GM10248 (cell line): ENCODE results near the gene ZBTB32.

ENCODE experiments used
- CTCF ChIA-PET: fragments of 300-600 bp; sonication (Branson Sonifier 250); formaldehyde crosslinking; extraction: SDS; loops from one replicate; lab custom pipeline; 2021; ENCODE audit warnings: antibody characterized with exemption; lab: Yijun Ruan, JAX
- POLR2A ChIA-PET: fragments of 350-650 bp; sonication (Branson Sonifier 250); formaldehyde crosslinking; extraction: SDS; loops from one replicate; lab custom pipeline; 2020; ENCODE audit warnings: antibody characterized with exemption; lab: Yijun Ruan, JAX
- DNase-seq: peaks from one replicate; pipeline ENCODE4 v3.0.0; 2012; ENCODE audit errors: extremely low spot score
- TF ChIP-seq, protein P1 (sequence below): IDR thresholded peaks from 2 replicates; pipeline ENCODE4 v1.5.1; 2012; ENCODE audit warnings: mild to moderate bottlenecking, low read depth; ENCODE audit errors: extremely low read depth, missing control alignments, control extremely low read depth

ZBTB32 gene

DNA sequence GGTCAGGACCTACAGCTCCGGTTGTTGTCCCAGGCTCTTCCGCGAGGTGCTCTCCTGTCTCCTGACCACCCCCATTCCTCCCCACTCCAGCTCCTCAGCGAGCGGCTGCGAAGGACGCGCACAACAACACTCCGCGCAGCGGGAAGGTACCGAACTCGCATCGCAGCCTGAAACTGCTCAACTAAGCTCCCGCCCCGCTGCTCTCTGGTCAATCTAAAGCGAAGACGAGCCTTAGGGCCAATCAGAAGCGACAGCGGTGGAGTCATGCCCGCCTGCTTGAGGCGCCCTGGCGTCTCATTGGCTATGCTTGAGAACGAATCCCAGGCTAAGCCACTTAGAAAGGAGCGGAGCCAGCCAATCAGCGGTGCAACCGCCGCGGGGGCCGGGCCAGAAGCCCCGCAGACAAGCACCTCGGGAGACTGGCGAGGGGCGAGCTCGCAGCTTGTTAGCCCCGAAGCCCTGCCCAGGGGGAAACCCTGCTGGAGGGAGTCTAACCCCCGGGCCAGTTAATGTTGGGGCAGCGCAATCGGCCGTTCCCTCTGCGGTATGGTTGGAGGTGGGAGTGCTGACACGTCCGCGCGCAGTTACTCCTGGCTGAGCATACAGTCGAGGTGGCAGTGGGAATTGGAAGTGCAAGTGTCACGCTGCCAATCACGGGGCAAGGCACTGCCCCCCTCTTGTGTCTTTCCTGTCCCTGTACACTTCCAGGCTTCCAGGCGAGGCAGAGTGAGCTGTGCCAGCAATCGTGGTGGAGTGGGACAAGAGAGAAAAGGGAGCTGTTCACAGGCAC lies 1.9 kb upstream of the ZBTB32 start:
- TF ChIP-seq, protein P1, sequence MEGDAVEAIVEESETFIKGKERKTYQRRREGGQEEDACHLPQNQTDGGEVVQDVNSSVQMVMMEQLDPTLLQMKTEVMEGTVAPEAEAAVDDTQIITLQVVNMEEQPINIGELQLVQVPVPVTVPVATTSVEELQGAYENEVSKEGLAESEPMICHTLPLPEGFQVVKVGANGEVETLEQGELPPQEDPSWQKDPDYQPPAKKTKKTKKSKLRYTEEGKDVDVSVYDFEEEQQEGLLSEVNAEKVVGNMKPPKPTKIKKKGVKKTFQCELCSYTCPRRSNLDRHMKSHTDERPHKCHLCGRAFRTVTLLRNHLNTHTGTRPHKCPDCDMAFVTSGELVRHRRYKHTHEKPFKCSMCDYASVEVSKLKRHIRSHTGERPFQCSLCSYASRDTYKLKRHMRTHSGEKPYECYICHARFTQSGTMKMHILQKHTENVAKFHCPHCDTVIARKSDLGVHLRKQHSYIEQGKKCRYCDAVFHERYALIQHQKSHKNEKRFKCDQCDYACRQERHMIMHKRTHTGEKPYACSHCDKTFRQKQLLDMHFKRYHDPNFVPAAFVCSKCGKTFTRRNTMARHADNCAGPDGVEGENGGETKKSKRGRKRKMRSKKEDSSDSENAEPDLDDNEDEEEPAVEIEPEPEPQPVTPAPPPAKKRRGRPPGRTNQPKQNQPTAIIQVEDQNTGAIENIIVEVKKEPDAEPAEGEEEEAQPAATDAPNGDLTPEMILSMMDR: no peak
- ChIA-PET POLR2A (interaction anchor here (0.5 to 3.0 kb wide), 6 partner anchors 10 to 59 kb away, joined by 3 to 42 read pairs (median 5); partner anchors contain the start of genes COX6B1 and LIN37), CTCF (interaction anchor here (1.1 to 11.4 kb wide), 6 partner anchors 8 to 229 kb away, joined by 3 to 184 read pairs (median 7); partner anchors contain the start of gene LIN37)
- DNase-seq: peak; percentile 95

DNA sequence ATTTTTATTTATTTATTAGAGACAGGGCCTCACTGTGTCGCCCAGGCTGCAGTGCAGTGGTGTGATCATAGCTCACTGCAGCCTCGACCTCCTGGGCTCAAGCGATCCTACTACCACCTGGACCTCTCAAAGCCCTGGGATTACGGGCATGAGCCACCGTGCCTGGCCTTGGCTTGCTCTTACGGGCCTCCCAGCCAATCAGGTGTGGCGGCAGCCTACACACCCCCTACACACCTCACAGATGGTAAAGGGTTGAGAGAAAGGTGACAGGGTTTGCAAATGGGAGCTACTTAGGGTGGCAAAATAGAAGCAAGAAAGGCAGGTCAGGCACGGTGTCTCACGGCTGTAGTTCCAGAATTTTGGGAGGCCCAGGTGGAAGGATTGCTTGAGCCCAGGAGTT lies 1.0 kb upstream of the ZBTB32 start:
- POLR2A ChIA-PET: interaction anchor here (0.7 to 3.0 kb wide), 4 partner anchors 9 to 165 kb away, joined by 3 to 42 read pairs (median 8); partner anchors contain the start of genes APLP1 and LIN37
- TF ChIP-seq, protein P1: no peak
- CTCF ChIA-PET: interaction anchor here (1.1 to 11.4 kb wide), 5 partner anchors 9 to 228 kb away, joined by 3 to 184 read pairs (median 8); partner anchors contain the start of gene LIN37
- no peak for DNase-seq

DNA sequence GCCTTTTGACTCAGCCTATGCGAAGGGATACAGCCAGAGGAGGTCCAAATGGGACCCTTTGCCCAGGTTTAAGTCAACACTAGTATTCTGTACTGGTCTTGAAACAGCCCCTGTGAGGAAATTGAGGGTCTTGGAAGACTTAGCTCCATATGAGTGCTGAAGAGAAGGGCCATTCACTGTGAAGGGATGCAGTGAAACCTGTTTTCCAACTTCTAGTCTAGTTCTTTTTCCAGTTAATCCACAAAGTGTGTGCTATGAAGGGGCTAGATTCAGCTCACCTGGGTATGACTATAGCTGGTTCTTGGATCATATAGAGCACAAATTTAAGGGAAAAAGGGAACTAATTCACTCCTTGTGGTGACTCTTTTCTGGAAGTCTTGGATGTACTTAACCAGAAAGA lies 4.0 kb downstream of the ZBTB32 start:
- TF ChIP-seq, protein P1: no peak
- no peak for DNase-seq
- CTCF ChIA-PET: interaction anchor here (1.2 kb wide), 1 partner anchor 13 kb away, joined by 9 read pairs; no protein-coding TSS in a partner anchor
- POLR2A ChIA-PET: interaction anchor here (0.5 kb wide), 1 partner anchor 40 kb away, joined by 3 read pairs; no protein-coding TSS in a partner anchor

DNA sequence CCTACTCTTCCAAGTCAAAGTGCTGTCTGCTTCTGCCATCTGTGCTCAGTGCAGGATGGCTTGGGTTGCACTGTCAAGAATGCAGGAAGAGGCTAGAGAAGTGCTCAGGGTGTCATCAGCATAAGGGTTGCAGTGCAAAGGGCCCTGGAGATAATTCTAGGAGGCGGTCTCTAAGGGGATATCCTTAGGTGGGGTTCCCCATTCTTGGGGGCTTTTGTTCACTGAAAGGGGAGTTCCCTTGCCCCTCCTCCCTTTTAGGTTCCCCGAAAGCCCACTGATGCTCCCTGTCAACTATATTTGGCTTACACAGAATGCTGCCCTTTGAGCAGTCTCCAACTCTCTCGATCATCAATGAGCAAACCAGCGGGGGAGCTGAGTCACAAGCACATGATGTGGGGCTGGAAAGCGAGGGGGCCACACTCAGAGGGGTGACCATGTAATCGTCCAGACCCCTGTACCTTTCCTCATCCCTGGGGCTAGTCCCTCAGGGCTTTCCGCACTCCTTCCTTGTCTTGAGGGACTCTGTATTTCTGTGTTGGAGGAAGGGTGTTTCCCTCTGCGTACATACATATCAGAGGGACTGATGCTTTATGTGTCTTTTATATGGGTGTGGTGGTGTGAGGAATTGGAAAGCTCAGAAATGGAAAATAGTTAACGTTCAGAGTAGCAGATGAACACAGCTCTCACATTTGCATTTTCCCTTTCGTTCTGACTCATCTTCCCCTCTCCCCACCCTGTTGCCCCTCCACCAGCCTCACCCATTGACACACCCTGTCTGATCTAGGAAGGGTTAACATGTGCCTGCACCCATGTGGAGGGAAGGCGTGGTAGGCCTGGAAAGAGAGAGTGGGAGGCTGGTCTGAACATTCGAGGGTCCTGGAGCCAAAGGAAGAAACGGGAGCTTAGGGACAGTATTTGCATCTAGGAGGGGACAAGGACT lies 6.7 kb downstream of the ZBTB32 start:
- ChIA-PET CTCF (interaction anchor here (0.7 to 6.0 kb wide), 8 partner anchors 11 to 220 kb away, joined by 3 to 184 read pairs (median 4); partner anchors contain the start of genes LIN37, U2AF1L4 and ZBTB32), POLR2A (interaction anchor here (0.5 to 5.0 kb wide), 5 partner anchors 9 to 43 kb away, joined by 3 to 42 read pairs (median 8); partner anchors contain the start of gene LIN37)
- TF ChIP-seq, protein P1: no peak
- DNase-seq: peak; percentile 68

DNA sequence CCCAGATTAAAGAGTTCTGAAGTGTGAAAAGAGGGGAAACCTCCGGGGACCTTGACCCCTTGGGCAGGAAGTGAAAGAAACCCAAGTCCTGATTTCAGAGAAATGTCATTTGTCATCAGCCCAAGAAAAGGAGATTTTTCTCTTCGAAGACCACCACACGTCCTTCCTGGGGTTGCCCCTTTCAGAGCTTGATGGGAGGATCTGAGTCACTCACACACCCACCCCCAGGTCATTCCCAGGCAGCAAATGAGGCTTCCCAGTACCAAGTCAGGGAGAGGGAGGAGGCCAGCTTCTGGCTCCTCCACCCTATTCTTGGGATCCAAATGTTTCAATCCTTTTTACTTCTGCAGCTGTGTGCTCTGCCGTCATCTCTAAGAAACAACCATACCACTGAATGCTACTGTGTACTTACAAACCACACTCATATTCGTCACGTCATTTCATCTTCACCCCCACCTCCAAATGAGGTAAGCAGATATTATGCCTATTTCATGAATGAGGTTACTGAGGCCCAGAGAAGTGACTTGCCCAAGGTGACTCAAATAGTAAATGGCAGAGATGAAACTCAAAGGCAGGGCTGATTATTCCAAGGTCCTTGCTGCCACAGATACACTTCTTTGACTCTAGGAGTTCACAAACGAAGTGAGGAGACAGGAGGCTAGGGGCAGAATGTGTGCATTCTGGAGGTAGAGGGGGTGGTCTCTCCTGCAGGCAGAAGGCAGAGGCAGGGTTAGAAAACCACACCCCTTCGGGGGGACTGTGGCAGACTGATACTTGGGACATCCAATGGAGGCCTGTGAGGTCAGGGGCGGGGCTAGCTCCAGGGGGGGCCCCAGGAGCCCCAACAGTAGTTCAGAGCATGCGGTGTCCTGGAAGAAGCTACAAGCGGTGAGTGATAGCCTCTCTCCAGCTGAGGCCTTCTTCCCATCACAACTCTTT lies 8.5 kb downstream of the ZBTB32 start:
- POLR2A ChIA-PET: interaction anchor here (0.7 to 5.0 kb wide), 9 partner anchors 10 to 40 kb away, joined by 3 to 42 read pairs (median 3); partner anchors contain the start of gene LIN37
- DNase-seq: peak; percentile 83
- TF ChIP-seq, protein P1: no peak

More for the DNA sequence above, 8.5 kb downstream of the ZBTB32 start:
- CTCF ChIA-PET: interaction anchor here (2.1 to 6.0 kb wide), 3 partner anchors 13 to 218 kb away, joined by 6 to 184 read pairs (median 23); partner anchors contain the start of gene ZBTB32
